ENCODE data around the gene ERI3. TPM values are rescaled to one million over a fixed set of nuclear protein-coding genes. Genes with fewer than 3 reads are reported as not detected.

ERI3 gene
- total RNA-seq, 1 donor from 2014 or later, result 37.9 TPM

DNA sequence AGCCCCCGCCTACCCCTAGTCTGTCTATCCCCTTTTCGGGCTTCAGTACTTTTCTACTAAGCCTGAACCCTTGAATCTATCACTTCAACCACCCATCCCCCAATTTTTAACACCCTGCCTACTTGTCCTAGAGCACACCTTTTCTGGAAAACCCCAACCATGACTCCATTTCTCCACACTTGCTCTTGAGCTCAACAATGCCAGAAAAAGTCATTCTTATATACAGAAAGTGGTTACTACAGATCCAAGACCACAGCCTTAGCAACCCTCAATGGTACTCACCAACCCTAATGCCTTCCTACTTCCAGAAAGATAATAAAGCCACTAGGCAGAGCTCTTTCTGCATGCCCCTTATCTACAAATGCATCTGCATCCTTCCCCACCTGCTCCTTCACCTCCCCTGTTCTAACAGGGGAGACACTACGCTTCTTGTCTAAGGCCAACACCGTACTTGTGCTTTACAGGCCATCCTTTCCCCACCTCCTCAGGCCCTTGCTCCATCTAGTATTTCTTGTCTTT is 100.6 kb downstream of the ERI3 start:
- CTCF ChIA-PET, result no interaction called here
- Mint-ChIP-seq H3K27me3 (no peaks in the 10 kb centered on the region), H3K4me1 (no peaks in the 10 kb centered on the region), H3K9me3 (no peaks in the 10 kb centered on the region), H3K4me3 (no peak overlapping the region), H3K36me3 (ENCODE audit: low read depth) (peaks cover 19% of the 10 kb centered on the region), H3K27ac (no peak overlapping the region)
- intact Hi-C loops (cut with micrococcal nuclease), result no loop called here
- DNase-seq (no peak), ATAC-seq (ENCODE audit: low read depth) (no peak)
- POLR2A ChIA-PET, result interaction anchor here (1.1 kb wide), 1 partner anchor 42 kb away, joined by 3 read pairs; the partner anchor contains the start of gene DMAP1
- TF ChIP-seq, protein P1, sequence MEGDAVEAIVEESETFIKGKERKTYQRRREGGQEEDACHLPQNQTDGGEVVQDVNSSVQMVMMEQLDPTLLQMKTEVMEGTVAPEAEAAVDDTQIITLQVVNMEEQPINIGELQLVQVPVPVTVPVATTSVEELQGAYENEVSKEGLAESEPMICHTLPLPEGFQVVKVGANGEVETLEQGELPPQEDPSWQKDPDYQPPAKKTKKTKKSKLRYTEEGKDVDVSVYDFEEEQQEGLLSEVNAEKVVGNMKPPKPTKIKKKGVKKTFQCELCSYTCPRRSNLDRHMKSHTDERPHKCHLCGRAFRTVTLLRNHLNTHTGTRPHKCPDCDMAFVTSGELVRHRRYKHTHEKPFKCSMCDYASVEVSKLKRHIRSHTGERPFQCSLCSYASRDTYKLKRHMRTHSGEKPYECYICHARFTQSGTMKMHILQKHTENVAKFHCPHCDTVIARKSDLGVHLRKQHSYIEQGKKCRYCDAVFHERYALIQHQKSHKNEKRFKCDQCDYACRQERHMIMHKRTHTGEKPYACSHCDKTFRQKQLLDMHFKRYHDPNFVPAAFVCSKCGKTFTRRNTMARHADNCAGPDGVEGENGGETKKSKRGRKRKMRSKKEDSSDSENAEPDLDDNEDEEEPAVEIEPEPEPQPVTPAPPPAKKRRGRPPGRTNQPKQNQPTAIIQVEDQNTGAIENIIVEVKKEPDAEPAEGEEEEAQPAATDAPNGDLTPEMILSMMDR (IDR thresholded peaks at IDR 0.05), result no peak

DNA sequence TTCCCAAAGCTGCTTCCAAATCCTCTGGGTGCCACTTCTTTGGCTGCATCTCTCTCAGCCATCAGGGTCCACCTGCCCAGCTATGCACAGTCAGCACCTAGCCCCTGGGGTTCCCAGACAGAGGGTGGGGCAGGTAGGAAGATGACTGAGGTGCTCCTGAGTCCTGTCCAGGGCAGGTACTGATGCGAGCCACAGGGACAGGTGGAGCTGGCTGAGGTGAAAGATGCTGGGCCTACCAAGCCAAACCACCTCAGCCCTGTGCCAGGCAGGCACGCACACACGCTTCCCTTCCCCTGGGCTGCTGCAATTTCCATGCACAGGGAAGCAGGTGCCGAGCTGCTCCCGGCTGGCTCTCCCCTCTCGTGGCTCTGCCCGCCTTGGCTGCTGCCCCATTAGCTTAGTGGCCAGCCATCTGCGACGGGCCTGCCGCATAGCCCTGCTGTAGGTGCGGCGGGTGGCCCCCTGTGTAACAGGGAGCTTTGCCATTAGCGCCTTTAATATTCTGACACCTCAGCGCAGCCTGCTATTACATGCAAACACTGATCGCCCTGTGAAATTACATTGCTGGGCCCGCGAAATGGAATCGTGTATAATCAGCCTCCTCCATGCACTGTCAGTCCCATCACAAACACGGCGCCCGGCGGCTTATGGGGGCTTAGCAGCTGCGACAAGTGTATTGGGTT is 102.9 kb downstream of the ERI3 start:
- Mint-ChIP-seq H3K27ac (no peak overlapping the region), H3K4me3 (no peak overlapping the region), H3K36me3 (ENCODE audit: low read depth) (peaks cover 30% of the 10 kb centered on the region), H3K27me3 (no peaks in the 10 kb centered on the region), H3K9me3 (no peaks in the 10 kb centered on the region), H3K4me1 (no peaks in the 10 kb centered on the region)
- ATAC-seq (ENCODE audit: low read depth) (no peak), DNase-seq (no peak)
- intact Hi-C loops (cut with micrococcal nuclease), result no loop called here
- CTCF ChIA-PET, result no interaction called here
- TF ChIP-seq, protein P1 (IDR thresholded peaks at IDR 0.05), result no peak
- POLR2A ChIA-PET, result no interaction called here

DNA sequence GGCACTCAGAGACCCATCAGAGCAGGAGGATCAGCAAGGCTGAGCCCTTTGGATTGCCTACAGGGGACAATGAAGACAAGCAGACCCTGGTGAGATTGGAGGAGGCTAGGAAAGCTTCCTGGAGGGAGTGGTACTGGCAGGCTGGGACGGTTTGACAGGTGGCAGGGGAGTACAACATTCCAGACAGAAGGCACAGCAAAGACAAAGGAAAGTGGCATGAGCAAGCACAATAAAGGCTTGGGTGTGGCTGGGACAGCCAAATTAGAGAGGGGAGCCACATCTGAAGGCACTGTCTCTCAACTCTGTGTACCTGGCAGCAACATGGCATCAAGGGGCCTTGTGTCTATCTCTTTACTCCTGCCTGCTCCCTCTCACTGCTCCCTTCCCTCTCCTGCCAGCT is 103.6 kb downstream of the ERI3 start:
- ChIA-PET CTCF (no interaction called here), POLR2A (no interaction called here)
- TF ChIP-seq, protein P1 (IDR thresholded peaks at IDR 0.05), result no peak
- H3K36me3 Mint-ChIP-seq (ENCODE audit: low read depth), result peaks cover 29% of the 10 kb centered on the region
- ATAC-seq (ENCODE audit: low read depth), result no peak
- no peak for DNase-seq
- H3K27me3 Mint-ChIP-seq, result no peaks in the 10 kb centered on the region
- intact Hi-C loops (cut with micrococcal nuclease), result no loop called here
- no peaks in the 10 kb centered on the region for H3K9me3 Mint-ChIP-seq
- H3K4me3 Mint-ChIP-seq, result no peak overlapping the region
- no peak overlapping the region for H3K27ac Mint-ChIP-seq
- H3K4me1 Mint-ChIP-seq, result no peaks in the 10 kb centered on the region

DNA sequence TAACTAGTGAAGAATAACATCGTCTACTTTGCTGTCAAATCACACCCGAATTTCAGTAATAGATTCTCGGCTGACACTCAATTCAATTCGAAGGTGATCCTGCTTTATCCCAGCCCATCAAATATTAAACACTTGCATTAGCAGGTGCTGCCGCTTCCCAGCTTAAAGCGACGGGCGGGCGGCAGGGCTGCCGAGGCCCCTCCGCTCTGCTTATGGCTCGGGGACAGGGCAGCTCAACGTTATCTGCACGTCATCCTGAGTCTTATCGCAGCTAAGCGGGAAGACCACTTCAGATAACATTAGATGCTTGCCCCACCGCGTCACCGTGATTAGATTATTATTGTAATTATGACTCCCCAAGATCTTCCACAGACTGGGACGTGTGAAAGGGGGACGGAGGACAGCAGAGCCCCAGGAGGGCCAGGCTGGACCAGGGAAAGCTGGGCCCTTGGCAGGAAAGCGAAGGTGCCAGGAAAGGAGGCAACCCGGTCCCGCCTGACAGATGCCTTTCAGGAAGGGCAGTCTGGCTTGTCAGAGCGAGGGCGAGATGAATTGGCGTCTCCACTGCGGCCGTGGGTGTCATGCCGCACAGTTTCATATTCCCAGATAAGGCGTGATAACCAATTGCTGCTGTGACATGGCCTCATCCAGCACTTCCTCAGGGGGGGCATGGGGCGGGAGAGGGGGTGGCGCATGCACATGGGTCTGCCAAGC is 104.8 kb downstream of the ERI3 start:
- ChIA-PET POLR2A (no interaction called here), CTCF (no interaction called here)
- no peaks in the 10 kb centered on the region for H3K4me1 Mint-ChIP-seq
- ATAC-seq (ENCODE audit: low read depth) (no peak), DNase-seq (no peak)
- TF ChIP-seq, protein P1 (IDR thresholded peaks at IDR 0.05), result no peak
- no peaks in the 10 kb centered on the region for H3K9me3 Mint-ChIP-seq
- no peak overlapping the region for H3K27ac Mint-ChIP-seq
- no peaks in the 10 kb centered on the region for H3K27me3 Mint-ChIP-seq
- intact Hi-C loops (cut with micrococcal nuclease), result no loop called here
- H3K4me3 Mint-ChIP-seq, result no peak overlapping the region
- peaks cover 34% of the 10 kb centered on the region for H3K36me3 Mint-ChIP-seq (ENCODE audit: low read depth)

DNA sequence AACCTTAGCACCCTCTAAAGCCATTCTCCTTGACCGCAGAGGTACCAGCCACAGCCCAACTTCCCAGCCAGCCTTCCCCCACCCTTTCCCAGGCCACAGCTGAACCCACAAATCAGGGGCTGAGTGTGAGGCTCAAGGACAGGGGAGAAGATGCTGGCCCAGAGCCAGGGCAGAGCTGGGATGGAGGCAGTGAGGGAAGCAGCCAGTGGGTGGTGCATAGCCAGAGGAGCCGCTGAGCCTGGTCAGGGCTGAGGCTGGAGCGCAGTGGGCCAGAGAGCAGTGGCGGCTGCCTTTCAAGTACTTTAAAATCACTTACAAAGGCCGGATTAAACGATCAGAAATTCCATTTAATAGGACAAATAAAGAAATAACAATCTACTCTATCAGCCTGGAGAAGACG is 105.5 kb downstream of the ERI3 start:
- CTCF ChIA-PET, result no interaction called here
- Mint-ChIP-seq H3K4me3 (no peak overlapping the region), H3K27ac (no peak overlapping the region), H3K27me3 (no peaks in the 10 kb centered on the region), H3K4me1 (no peaks in the 10 kb centered on the region), H3K9me3 (no peaks in the 10 kb centered on the region), H3K36me3 (ENCODE audit: low read depth) (peaks cover 38% of the 10 kb centered on the region)
- ATAC-seq (ENCODE audit: low read depth) (no peak), DNase-seq (no peak)
- intact Hi-C loops (cut with micrococcal nuclease), result no loop called here
- TF ChIP-seq, protein P1 (IDR thresholded peaks at IDR 0.05), result no peak
- POLR2A ChIA-PET, result no interaction called here
